GM12878 (cell line): ENCODE measurements around the gene ABHD11. TPM values are rescaled to one million over a fixed set of nuclear protein-coding genes. Genes with fewer than 3 reads are reported as not detected.

Experiments used
- BACH1 ChIP-seq: fragments of 450-650 bp; IDR thresholded peaks from 2 replicates; pipeline ENCODE4 v1.6.1; 2017; ENCODE audit warnings: mild to moderate bottlenecking, borderline replicate concordance
- BCL3 ChIP-seq: IDR thresholded peaks from 2 replicates; pipeline ENCODE4 v1.6.1; 2011; ENCODE audit warnings: borderline replicate concordance, low read depth, mild to moderate bottlenecking, moderate library complexity, low read length; ENCODE audit not compliant: insufficient read depth, poor library complexity, severe bottlenecking
- BCLAF1 ChIP-seq: fragments of 450-650 bp; IDR thresholded peaks from 2 replicates; pipeline ENCODE4 v1.6.1; 2017; ENCODE audit warnings: antibody characterized with exemption, mild to moderate bottlenecking, moderate library complexity
- BHLHE40 ChIP-seq, 2 experiments: fragments of 450-650 bp in 1 of 2; IDR thresholded peaks; 2 replicates each; pipeline ENCODE4 v1.6.1; 2011 to 2017; ENCODE audit warnings: low read depth in 2 of 2, borderline replicate concordance in 1 of 2, improper control_type of control experiment in 1 of 2, low read length in 1 of 2, mild to moderate bottlenecking in 1 of 2
- CHD2 ChIP-seq: IDR thresholded peaks from 2 replicates; pipeline ENCODE4 v1.6.1; 2011; ENCODE audit warnings: low read depth, low read length, improper control_type of control experiment, borderline replicate concordance
- DPF2 ChIP-seq: fragments of 450-650 bp; IDR thresholded peaks from 2 replicates; pipeline ENCODE4 v1.6.1; 2017; ENCODE audit warnings: mild to moderate bottlenecking
- EED ChIP-seq: sonication (generic); IDR thresholded peaks from 2 replicates; pipeline ENCODE4 v1.6.1; 2016; ENCODE audit warnings: antibody characterized with exemption, low read depth
- ESRRA ChIP-seq: IDR thresholded peaks from 2 replicates; pipeline ENCODE4 v1.6.1; 2012; ENCODE audit warnings: mild to moderate bottlenecking, low read length, improper control_type of control experiment
- GATAD2B ChIP-seq: fragments of 450-650 bp; conservative IDR thresholded peaks from 2 replicates; pipeline ENCODE4 v1.6.1; 2017; ENCODE audit warnings: low read depth, mild to moderate bottlenecking, moderate library complexity
- HSF1 ChIP-seq: fragments of 150-350 bp; IDR thresholded peaks from 2 replicates; pipeline ENCODE4 v1.6.1; 2014; ENCODE audit warnings: mild to moderate bottlenecking, low read depth, low read length
- LARP7 ChIP-seq: fragments of 450-650 bp; IDR thresholded peaks from 2 replicates; pipeline ENCODE4 v1.6.1; 2017; ENCODE audit warnings: mild to moderate bottlenecking
- MTA2 ChIP-seq: fragments of 450-650 bp; IDR thresholded peaks from 2 replicates; pipeline ENCODE4 v1.6.1; 2016; ENCODE audit warnings: low read depth, mild to moderate bottlenecking, moderate library complexity
- NR2F1 ChIP-seq: fragments of 450-650 bp; conservative IDR thresholded peaks from 2 replicates; pipeline ENCODE4 v1.6.1; 2017; ENCODE audit warnings: mild to moderate bottlenecking
- PKNOX1 ChIP-seq: fragments of 450-650 bp; IDR thresholded peaks from 2 replicates; pipeline ENCODE4 v1.6.1; 2016; ENCODE audit warnings: mild to moderate bottlenecking
- POLR2AphosphoS2 ChIP-seq: IDR thresholded peaks from 2 replicates; pipeline ENCODE4 v1.6.1; 2011; ENCODE audit warnings: low read depth, mild to moderate bottlenecking, low read length, improper control_type of control experiment, moderate library complexity
- RELA ChIP-seq: fragments of 450-650 bp; IDR thresholded peaks from 2 replicates; pipeline ENCODE4 v1.8.0; 2014; ENCODE audit warnings: borderline replicate concordance; ENCODE audit not compliant: partially characterized antibody
- RFX5 ChIP-seq: IDR thresholded peaks from 2 replicates; pipeline ENCODE4 v1.6.1; 2011; ENCODE audit warnings: low read depth, low read length, improper control_type of control experiment
- SIX5 ChIP-seq: IDR thresholded peaks from 2 replicates; pipeline ENCODE4 v1.6.1; 2011; ENCODE audit warnings: mild to moderate bottlenecking, low read depth, low read length, moderate library complexity; ENCODE audit not compliant: severe bottlenecking
- SMARCA5 ChIP-seq: fragments of 450-650 bp; IDR thresholded peaks from 2 replicates; pipeline ENCODE4 v1.6.1; 2017; ENCODE audit warnings: mild to moderate bottlenecking
- TCF7 ChIP-seq: IDR thresholded peaks from 2 replicates; pipeline ENCODE4 v1.6.1; 2014; ENCODE audit warnings: antibody characterized with exemption, borderline replicate concordance
- ZBED1 ChIP-seq: IDR thresholded peaks from 2 replicates; pipeline ENCODE4 v1.6.1; 2016; ENCODE audit warnings: borderline replicate concordance
- ZNF207 ChIP-seq: fragments of 450-650 bp; IDR thresholded peaks from 2 replicates; pipeline ENCODE4 v1.6.1; 2014; ENCODE audit warnings: antibody characterized with exemption, mild to moderate bottlenecking, borderline replicate concordance
- ZZZ3 ChIP-seq: IDR thresholded peaks from 2 replicates; pipeline ENCODE4 v1.6.1; 2011; ENCODE audit warnings: low read depth; ENCODE audit not compliant: control insufficient read depth, insufficient read length
- polyA plus RNA-seq, 11 experiments: library from polyadenylated mRNA; depleted of rRNA in 4 of 11; unstranded in 6 of 11; stranded (reverse) in 5 of 11; fragments of >200 nt; fragmentation: Nextera tagmentation in 4 of 11; fragmentation: Illumina TruSeq in 1 of 11; extraction: Ambion mirVana in 4 of 11; extraction: Trizol in 1 of 11; gene quantifications; 1 replicate in 1 of 11; 2 replicates in 10 of 11; pipeline versions ENCODE4 v1.2.1 to v1.2.3, GENCODE V29; 2011 to 2016; ENCODE audit warnings: inconsistent platforms in 2 of 11, missing spikeins in 2 of 11, low read depth in 1 of 11
- total RNA-seq, 4 experiments: library from RNA; depleted of rRNA in 3 of 4; stranded (reverse); fragments of >200 nt in 3 of 4; fragmentation: Illumina TruSeq in 1 of 4; extraction: Trizol in 1 of 4; gene quantifications; 2 replicates each; pipeline versions ENCODE4 v1.2.1 to v1.2.3, GENCODE V29; 2013 to 2021

The ABHD11 gene
- total and polyA plus RNA-seq, 10 of the 15 experiments (the other 5 are each of a cell fraction or from before 2014, with no cell fraction given) = 2.8 to 24.8 (median 10.1) TPM

- peak; percentile 55 for TF ChIP-seq EED
- peak; percentile 85 for TF ChIP-seq GATAD2B
- no peak for TF ChIP-seq RFX5
- TF ChIP-seq SIX5 = no peak
- no peak for TF ChIP-seq ESRRA
- no peak for TF ChIP-seq ZBED1
- TF ChIP-seq BCLAF1 = no peak; the same call in 1 of the 2 replicates
- TF ChIP-seq DPF2 = peak; percentile 80
- peak; percentile 89 for TF ChIP-seq CHD2
- peak; percentile 40; the same call in 1 of the 2 replicates for TF ChIP-seq BACH1
- no peak for TF ChIP-seq ZZZ3
- no peak for TF ChIP-seq HSF1
- TF ChIP-seq PKNOX1 = 0 out of 2 replicates have a peak, but pooled peaks have one; percentile 14
- peak; percentile 72 for TF ChIP-seq LARP7
- TF ChIP-seq RELA = no peak
- peak; percentile 68; the same call in 1 of the 2 replicates for TF ChIP-seq ZNF207
- TF ChIP-seq POLR2AphosphoS2 = no peak
- TF ChIP-seq BHLHE40 (IDR thresholded peaks at IDR 0.05; ENCODE audit: borderline replicate concordance in 1 of 2, low read depth in 2 of 2, low read length in 1 of 2) = peak in 1 of 2 experiments; percentile 59; a peak in 2 of 4 replicates
- TF ChIP-seq SMARCA5 = peak; percentile 36; the same call in 1 of the 2 replicates
- TF ChIP-seq MTA2 = no peak
- peak; percentile 26 for TF ChIP-seq NR2F1
- TF ChIP-seq BCL3 = peak; percentile 19
- TF ChIP-seq TCF7 = no peak
These were observed at the start of gene ABHD11 (continued) for GRCh38 chr7:73738612-73739386.
